Measurements from ENCODE around the gene MTIF2. TPM values are rescaled to one million over a fixed set of nuclear protein-coding genes. Genes with fewer than 3 reads are reported as not detected.
A peak's percentile ranks its signal among the peaks of the same experiment; 100 is the strongest.

The MTIF2 gene
- total and polyA plus RNA-seq, 9 of the 15 experiments (the other 6 are each of a cell fraction or from before 2014, with no cell fraction given) = 58.7 to 143 (median 105) TPM

DNA sequence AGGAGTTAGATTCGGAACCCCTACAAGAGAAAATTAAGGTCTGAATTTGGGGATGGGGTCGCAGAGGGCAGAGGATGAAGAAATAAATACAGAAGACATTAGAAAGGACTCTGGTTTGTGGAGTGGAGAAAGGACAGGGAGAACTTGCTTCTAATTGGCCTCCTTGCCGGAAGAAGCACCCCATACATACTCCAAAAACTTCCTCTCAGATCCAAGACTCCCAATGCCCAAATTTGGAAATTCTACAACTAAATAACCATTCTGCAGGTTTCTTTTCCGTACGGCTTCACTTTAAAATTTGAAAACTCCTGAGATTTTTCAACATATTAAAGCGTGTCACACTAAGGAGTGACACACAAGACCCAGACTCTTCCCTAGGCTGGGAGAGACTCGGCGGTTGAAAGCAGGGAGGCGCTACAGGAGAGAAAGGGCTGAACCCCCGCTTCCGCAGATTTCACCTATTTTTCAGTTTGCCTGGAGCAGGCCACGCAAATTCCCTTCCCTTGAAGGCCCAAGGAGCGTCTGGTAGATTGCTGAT lies 37.4 kb downstream of the MTIF2 start (continued):
- TF ChIP-seq, protein P1, sequence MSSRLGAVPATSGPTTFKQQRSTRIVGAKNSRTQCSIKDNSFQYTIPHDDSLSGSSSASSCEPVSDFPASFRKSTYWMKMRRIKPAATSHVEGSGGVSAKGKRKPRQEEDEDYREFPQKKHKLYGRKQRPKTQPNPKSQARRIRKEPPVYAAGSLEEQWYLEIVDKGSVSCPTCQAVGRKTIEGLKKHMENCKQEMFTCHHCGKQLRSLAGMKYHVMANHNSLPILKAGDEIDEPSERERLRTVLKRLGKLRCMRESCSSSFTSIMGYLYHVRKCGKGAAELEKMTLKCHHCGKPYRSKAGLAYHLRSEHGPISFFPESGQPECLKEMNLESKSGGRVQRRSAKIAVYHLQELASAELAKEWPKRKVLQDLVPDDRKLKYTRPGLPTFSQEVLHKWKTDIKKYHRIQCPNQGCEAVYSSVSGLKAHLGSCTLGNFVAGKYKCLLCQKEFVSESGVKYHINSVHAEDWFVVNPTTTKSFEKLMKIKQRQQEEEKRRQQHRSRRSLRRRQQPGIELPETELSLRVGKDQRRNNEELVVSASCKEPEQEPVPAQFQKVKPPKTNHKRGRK (tag; IDR thresholded peaks at IDR 0.05) = no peak
- no peak for TF ChIP-seq ZNF583 (CRISPR knock-in tag; IDR thresholded peaks at IDR 0.05)
- TF ChIP-seq ZBTB1 (CRISPR knock-in tag; IDR thresholded peaks at IDR 0.05; ENCODE audit: borderline replicate concordance, low read depth) = peak; percentile 50; the same call in 1 of the 2 replicates

DNA sequence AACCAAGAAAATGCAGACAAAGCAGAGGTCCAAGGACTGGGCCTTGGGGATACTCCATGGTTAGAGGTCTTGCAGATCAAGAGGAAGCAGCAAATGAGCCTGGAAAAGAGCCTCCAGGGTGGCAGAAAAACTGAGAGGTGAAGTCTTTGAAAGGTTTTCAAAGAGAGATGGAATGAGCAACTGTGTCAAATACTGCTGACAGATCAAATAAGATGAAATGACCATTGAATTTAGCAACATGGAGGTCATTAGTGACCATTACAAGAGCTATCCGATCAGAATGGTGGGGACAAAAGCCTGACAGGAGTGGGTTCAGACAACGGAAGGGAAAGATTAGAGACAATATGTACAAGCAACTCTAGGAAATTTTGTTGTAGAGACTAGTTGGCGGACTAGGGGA lies 38.5 kb downstream of the MTIF2 start:
- no peak overlapping the region for H3K4me2 ChIP-seq (ENCODE audit: insufficient read depth, low read length)
- peaks cover 71% of the 10 kb centered on the region for H3K79me2 ChIP-seq (ENCODE audit: control insufficient read depth, insufficient read depth, low read length)
- intact Hi-C loops (cut with micrococcal nuclease) = loop anchor here (5.0 kb wide), 2 partner anchors 178 to 187 kb away; partner anchors contain the start of genes CCDC88A and RTN4

More for the DNA sequence above, 38.5 kb downstream of the MTIF2 start:
- no peaks in the 10 kb centered on the region for H3K9me3 ChIP-seq (replicated peaks; ENCODE audit: control insufficient read depth, insufficient read depth, low read depth, low read length)
- no peaks in the 10 kb centered on the region; the same call in 1 of the 2 replicates for H4K20me1 ChIP-seq (replicated peaks; ENCODE audit: control insufficient read depth, insufficient read depth, low read length)
- no TSS peak for BruUV-seq (replicated peaks)
- H3K36me3 ChIP-seq (ENCODE audit: control insufficient read depth, insufficient read depth, low read length) = peaks cover 28% of the 10 kb centered on the region
- no peak for TF ChIP-seq RFX7 (CRISPR knock-in tag; IDR thresholded peaks at IDR 0.05)
- peak; percentile 55; the same call in 1 of the 2 replicates for TF ChIP-seq MAFK (IDR thresholded peaks at IDR 0.05; ENCODE audit: low read length)
- no peak for TF ChIP-seq RNF2 (IDR thresholded peaks at IDR 0.05)
- no peak for TF ChIP-seq FOSL1 (tag; conservative IDR thresholded peaks at IDR 0.05)
- no peak for TF ChIP-seq RBM34 (IDR thresholded peaks at IDR 0.05; ENCODE audit: borderline replicate concordance, insufficient read depth, low read length)
- no peak for TF ChIP-seq HIVEP1 (CRISPR knock-in tag; IDR thresholded peaks at IDR 0.05)
- TF ChIP-seq MAFG (tag; conservative IDR thresholded peaks at IDR 0.05) = peak; percentile 63
- peak; percentile 82 for TF ChIP-seq C11orf30 (IDR thresholded peaks at IDR 0.05; ENCODE audit: low read depth)
- TF ChIP-seq ZNF316 (IDR thresholded peaks at IDR 0.05) = peak; percentile 92
- TF ChIP-seq HMGN3 (IDR thresholded peaks at IDR 0.05; ENCODE audit: borderline replicate concordance, extremely low read depth, insufficient read length, low read depth, low read length) = no peak
- peak; percentile 63 for TF ChIP-seq MAFF (IDR thresholded peaks at IDR 0.05; ENCODE audit: low read length)
- no peak for TF ChIP-seq ZNF717 (CRISPR knock-in tag; IDR thresholded peaks at IDR 0.05)
- no peak for TF ChIP-seq FOXA3 (CRISPR knock-in tag; conservative IDR thresholded peaks at IDR 0.05 in 1 of 2, IDR thresholded peaks at IDR 0.05 in 1 of 2)
- TF ChIP-seq, protein P2, sequence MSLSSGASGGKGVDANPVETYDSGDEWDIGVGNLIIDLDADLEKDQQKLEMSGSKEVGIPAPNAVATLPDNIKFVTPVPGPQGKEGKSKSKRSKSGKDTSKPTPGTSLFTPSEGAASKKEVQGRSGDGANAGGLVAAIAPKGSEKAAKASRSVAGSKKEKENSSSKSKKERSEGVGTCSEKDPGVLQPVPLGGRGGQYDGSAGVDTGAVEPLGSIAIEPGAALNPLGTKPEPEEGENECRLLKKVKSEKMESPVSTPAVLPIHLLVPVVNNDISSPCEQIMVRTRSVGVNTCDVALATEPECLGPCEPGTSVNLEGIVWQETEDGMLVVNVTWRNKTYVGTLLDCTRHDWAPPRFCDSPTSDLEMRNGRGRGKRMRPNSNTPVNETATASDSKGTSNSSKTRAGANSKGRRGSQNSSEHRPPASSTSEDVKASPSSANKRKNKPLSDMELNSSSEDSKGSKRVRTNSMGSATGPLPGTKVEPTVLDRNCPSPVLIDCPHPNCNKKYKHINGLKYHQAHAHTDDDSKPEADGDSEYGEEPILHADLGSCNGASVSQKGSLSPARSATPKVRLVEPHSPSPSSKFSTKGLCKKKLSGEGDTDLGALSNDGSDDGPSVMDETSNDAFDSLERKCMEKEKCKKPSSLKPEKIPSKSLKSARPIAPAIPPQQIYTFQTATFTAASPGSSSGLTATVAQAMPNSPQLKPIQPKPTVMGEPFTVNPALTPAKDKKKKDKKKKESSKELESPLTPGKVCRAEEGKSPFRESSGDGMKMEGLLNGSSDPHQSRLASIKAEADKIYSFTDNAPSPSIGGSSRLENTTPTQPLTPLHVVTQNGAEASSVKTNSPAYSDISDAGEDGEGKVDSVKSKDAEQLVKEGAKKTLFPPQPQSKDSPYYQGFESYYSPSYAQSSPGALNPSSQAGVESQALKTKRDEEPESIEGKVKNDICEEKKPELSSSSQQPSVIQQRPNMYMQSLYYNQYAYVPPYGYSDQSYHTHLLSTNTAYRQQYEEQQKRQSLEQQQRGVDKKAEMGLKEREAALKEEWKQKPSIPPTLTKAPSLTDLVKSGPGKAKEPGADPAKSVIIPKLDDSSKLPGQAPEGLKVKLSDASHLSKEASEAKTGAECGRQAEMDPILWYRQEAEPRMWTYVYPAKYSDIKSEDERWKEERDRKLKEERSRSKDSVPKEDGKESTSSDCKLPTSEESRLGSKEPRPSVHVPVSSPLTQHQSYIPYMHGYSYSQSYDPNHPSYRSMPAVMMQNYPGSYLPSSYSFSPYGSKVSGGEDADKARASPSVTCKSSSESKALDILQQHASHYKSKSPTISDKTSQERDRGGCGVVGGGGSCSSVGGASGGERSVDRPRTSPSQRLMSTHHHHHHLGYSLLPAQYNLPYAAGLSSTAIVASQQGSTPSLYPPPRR (CRISPR knock-in tag; IDR thresholded peaks at IDR 0.05; ENCODE audit: borderline replicate concordance) = no peak
- ChIA-PET POLR2A (interaction anchor here (0.6 to 0.9 kb wide), 3 partner anchors 11 to 65 kb away, joined by 3 read pairs; no protein-coding TSS in a partner anchor), CTCF (ENCODE audit: low intra/inter-chr PET ratio) (no interaction called here)
- no peak overlapping the region for H2AFZ ChIP-seq (ENCODE audit: low read depth, low read length)
- no peak for ATAC-seq
- no peak overlapping the region for H3K9ac ChIP-seq (ENCODE audit: insufficient read depth in 1 of 2, low read depth in 2 of 2, low read length in 2 of 2)
- no peak for FAIRE-seq
- no peak overlapping the region for H3K27ac ChIP-seq (ENCODE audit: extremely low read depth, low read depth, low read length)
- WGBS (ENCODE audit: insufficient coverage, low coverage, missing lambda C conversion rate) = 89% methylated on average over 3 of the region's 3 CpGs
- H3K9me1 ChIP-seq (ENCODE audit: control insufficient read depth, insufficient read depth, low read length) = no peaks in the 10 kb centered on the region
- in situ Hi-C loops (cut with MboI) = no loop called here
- no peak for DNase-seq (ENCODE audit: extremely low read depth in 1 of 4, low spot score in 3 of 4)
- H3K27me3 ChIP-seq (ENCODE audit: control insufficient read depth in 2 of 2, insufficient read depth in 2 of 2, low read length in 2 of 2) = no peaks in the 10 kb centered on the region
- peaks cover 26 to 31% of the 10 kb centered on the region in 2 experiments for H3K4me1 ChIP-seq (replicated peaks in 1 of 2; ENCODE audit: control insufficient read depth in 2 of 2, insufficient read depth in 2 of 2, low read length in 2 of 2)
- H3K4me3 ChIP-seq = no peak overlapping the region
